GM19328 (cell line): ENCODE results near the gene CD209.

Experiments
- ATAC-seq: cut with Tn5 transposase; IDR thresholded peaks from one replicate; pipeline ENCODE4 v1.9.1; 2021; ENCODE audit warnings: mild to moderate bottlenecking, moderate library complexity; ENCODE audit not compliant: unreplicated experiment

The CD209 gene

GRCh38 chr19:7706188-7706954 lies 41.0 kb downstream of the CD209 start:
- ATAC-seq = no peak

GRCh38 chr19:7705387-7706187 lies 41.7 kb downstream of the CD209 start:
- ATAC-seq = no peak

- no peak for ATAC-seq
These were observed 42.9 kb downstream of the CD209 start for GRCh38 chr19:7704280-7705060.

DNA sequence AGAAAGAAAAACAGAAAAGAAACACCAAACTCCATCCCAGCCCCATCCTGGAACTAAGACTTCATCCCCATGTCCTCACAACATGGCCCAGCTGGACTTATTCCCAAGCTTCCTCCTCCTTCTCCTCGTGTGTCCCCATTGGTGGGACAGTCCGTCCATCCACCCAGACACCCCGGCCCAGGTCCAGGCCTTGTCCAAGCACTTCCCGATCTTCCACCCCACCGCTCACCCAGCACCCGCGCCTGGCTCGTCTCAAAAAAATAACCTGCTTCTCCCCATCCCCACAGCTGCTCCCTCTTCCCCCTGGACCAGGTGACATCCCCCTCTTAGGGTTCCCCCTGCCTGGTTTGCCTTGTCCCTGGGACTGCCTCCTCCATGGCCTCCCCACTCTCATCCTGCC lies 44.0 kb downstream of the CD209 start:
- no peak for ATAC-seq

- peak; percentile 45 for ATAC-seq
These were observed 45.5 kb downstream of the CD209 start, which contains the start of gene FCER2 for GRCh38 chr19:7701654-7702457. Gene FCER2 (minus strand): TSS chr19:7702131. CDS start chr19:7699760, 2,371 bp downstream.

DNA sequence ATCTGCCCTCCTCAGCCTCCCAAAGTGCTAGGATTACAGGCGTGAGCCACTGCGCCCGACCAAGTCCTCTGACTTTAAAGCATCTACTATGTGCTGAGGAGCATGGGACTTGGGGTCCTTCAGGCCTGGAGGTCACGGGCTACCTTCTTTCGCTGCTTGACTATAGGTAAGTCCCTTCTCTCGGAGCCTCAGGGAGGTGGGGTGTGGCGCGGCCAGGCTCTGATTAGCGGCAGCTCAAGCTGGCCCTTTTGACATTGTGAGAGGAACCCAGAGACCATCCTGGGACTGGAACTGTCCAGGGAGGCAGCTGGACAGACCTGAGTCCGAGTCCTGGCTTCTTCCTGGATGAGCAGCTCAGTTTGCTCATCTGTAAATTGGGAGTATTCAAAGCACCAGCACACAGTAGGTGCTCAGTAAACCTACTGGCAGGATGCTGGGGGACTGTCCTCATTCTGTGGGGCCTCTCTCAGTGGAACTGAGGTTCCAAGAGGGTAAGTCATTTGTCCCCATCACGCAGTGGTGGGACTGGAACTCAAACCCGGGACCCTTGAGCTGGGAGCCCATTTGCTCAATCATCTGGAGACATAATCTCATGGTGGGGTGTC lies 46.2 kb downstream of the CD209 start:
- ATAC-seq = no peak

DNA sequence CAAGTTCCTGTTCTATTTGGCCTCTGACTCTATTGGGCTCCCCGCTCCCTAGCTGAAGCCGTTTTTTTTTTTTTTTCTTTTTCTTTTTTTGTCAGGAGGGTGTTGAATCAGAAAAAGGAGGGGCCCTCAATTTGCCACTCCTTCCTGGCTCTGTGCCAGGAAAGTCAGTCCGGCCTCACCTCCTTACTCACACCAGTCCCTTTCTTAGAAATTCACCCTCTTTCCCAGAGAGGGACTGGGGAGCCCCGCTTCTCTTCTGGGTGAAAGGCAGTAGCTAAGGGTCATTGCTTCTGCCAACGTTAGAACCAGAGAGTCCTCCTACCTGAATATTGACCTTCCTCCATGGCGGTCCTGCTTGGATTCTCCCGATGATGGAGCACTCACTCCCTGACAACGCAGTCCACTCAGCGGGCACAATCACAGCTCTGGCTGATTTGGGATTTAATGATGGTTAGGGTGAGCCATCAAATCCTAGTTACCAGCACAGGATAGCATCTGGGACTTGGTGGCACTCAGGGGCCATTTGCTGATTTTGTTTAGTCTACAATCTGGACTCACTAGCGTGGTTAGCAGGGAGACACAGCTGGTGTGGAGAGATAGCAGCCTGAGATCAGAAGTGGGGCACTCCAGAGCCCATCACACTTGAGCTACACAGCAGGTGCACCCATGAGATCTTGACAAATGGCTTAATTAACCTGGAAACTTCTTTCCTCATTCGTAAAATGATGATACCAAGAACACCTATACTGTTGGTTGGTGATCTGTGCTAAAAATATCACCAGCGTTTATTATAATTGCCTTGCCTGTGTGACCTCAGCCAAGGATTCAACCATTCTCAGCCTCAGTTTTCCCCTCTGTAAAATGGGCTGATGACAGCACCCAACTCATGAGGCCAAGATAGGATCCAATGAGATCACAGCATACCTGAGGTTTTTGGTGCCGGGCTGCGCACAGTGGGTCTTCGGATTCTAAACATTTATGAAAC lies 47.6 kb downstream of the CD209 start:
- no peak for ATAC-seq

GRCh38 chr19:7699003-7699402 lies 48.3 kb downstream of the CD209 start:
- ATAC-seq = no peak

DNA sequence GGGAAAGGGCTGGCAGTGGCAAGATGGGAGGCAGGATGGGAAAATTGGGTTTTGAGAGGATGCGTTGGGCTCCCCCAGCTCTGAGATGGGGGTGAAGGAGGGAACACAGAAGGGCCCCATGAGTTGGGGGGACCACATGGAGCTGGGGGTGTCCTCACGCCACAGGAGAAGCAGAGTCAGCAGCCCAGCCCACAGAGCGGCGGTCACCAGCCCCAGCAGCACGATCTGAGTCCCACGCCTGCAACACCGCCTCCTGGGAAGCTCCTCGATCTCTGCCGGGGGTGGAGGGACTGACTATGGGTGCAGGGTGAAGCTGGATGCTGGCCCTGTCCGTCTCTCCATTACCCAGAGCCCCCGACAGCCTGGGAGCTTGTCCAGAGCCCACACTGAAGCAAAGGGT lies 48.8 kb downstream of the CD209 start:
- ATAC-seq = no peak

- ATAC-seq = no peak
These were observed 49.5 kb downstream of the CD209 start for GRCh38 chr19:7697721-7698287.

GRCh38 chr19:7694499-7694898 lies 52.8 kb downstream of the CD209 start:
- ATAC-seq = no peak

- ATAC-seq = no peak
These were observed 54.8 kb downstream of the CD209 start for GRCh38 chr19:7692417-7693088.

GRCh38 chr19:7691497-7691896 lies 55.8 kb downstream of the CD209 start:
- ATAC-seq = no peak

DNA sequence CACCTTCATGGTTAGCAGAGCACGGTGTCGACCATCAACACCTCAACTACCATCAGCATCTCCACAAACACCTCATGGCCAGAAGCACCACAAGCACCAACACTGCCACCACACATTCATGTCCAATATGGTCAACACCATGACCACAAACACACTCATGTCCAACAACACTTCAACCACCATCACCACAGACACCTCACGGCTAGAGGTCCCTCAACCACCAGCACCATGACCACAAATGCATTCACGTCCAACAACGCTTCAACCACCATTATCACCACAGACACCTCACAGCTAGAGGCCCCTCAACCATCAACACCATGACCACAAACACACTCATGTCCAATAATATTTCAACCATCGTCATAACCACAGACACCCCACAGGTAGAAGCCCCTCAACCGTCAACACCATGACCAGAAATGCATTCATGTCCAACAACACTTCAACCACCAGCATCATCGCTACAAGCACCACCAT lies 56.5 kb downstream of the CD209 start:
- no peak for ATAC-seq
